DOHH2 (cell line): ENCODE results near the gene GDF2.

ENCODE experiments used
- CTCF ChIP-seq: fragments of 200-600 bp; sonication (generic); IDR thresholded peaks from one replicate; pipeline ENCODE4 v1.5.1; 2014; ENCODE audit warnings: antibody characterized with exemption, mild to moderate bottlenecking, low read depth, low read length; ENCODE audit not compliant: poor library complexity, severe bottlenecking
- EZH2phosphoT487 ChIP-seq: fragments of 200-600 bp; sonication (generic); IDR thresholded peaks from 2 replicates; pipeline ENCODE4 v1.6.1; 2017; ENCODE audit warnings: borderline replicate concordance, mild to moderate bottlenecking, antibody characterized with exemption, low read length, moderate library complexity, mixed read lengths

DNA sequence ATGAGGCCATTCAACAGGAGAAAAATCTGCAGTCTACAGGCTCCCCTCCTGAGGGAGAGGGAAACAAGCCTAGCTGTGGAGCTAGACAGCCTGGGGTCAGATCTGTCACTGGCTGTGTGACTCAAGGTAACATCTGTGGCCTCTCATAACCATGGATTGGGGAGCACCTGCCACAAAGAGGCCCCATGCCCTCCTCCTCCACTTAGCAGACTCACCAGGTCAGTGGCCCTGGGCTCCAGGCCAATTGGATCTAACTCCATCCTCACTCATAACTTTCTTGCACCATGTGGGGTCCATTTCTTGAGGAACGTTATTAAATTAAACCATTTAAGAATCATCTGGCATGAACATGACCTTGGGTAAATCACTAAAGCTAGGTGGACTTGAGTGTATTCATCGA, 20.4 kb upstream of the GDF2 start:
- no peak for TF ChIP-seq EZH2phosphoT487
- no peak for TF ChIP-seq CTCF
